Stimulated activated CD8-positive, alpha-beta memory T cell treated with anti-CD3 and anti-CD28 coated beads, Interleukin-15, amount 100 ng/mL, for 48 hours (primary cell): Measurements from ENCODE around the gene CAMTA1.
"Not testable (repeated sequence)": the region's sequence is repeated elsewhere in the genome, so short reads cannot be mapped to it uniquely, and the experiment has no call there.

Experiments
- DNase-seq, 2 donors: peaks; one replicate each; pipeline ENCODE4 v3.0.0-alpha.2; 2020; ENCODE audit warnings: low read depth in 2 of 2

CAMTA1 gene

DNA sequence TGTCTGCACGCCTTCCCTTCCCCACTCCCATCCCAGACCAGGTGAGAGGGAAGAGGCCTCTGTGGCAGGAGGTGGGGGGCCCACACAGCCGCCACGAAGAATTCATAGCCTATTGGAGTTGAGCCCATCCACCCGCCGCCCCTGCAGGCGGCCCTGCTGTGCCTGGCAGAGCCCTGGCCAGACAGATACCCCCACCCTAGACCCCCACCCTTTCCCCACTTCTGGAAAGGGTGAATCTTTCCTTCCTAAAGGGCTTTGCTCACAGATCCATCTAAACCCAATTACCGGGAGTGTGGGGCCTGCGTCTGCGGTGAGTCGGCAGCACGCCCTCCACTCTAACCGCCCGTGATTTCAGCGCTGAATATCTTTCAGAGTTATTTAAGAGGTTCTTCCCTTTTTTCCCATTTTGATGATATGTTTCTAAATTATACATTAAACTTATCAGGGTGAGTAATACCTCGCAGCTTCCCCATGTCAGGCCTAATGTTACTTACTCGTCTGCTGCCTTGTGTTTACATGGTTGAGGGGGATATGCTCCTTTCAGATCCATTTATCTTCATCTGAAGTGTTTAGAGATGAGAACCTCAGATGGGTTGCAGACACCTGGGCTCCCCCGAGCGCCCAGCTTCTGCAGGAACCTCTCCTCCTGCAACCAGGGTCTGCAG is 802.0 kb downstream of the CAMTA1 start:
- no peak for DNase-seq

DNA sequence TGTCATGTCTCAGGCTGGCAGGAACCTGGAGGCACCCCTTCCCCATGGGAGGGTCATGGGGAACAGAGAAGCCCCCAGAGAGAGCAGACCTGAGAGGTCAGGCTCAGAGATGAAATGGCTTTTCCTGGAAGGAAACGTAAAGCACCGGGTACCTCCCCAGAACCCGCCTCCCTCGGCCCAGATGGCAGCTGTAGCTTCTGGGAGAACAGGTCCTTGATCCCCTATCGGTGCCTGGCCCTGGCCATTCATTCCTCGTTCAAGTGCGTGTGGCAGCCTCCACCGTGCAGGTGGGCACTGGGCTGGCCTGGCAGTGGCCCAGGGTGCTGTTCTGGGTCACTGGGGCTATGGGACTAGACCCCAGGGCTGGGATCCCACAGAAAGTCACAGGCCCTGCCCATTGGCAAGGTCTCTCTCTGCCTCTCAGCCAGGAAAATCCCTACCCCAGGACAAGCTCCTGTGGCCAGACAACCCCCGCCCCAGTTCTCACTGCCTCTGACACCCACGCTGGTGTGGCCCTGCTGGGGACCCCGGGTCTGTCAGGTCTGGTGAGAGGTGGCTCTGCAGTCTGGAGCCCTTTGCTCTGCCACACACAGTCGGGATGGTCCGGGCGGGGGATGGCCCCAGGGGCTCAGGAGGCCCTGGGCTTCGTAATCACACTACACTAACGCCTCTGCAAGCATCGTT is 802.7 kb downstream of the CAMTA1 start:
- no peak for DNase-seq

DNA sequence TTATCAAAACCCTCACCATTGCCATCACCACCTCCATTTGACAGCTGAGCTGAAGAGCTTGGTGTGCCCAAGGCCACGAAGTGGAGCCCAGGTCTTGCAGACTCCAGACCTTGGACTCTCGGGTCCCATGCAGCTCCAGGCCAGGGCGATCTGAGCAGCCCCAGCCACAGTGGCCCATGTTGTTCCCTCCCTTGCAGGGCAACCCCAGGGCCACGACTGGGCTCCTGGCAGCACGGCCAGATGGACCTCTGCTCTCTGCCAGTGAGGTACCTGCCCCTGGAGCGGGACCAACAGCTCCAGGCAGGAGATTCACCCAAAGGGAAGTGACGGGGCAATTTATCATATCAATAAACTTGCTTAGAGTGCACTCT is 803.2 kb downstream of the CAMTA1 start:
- DNase-seq, result no peak

DNA sequence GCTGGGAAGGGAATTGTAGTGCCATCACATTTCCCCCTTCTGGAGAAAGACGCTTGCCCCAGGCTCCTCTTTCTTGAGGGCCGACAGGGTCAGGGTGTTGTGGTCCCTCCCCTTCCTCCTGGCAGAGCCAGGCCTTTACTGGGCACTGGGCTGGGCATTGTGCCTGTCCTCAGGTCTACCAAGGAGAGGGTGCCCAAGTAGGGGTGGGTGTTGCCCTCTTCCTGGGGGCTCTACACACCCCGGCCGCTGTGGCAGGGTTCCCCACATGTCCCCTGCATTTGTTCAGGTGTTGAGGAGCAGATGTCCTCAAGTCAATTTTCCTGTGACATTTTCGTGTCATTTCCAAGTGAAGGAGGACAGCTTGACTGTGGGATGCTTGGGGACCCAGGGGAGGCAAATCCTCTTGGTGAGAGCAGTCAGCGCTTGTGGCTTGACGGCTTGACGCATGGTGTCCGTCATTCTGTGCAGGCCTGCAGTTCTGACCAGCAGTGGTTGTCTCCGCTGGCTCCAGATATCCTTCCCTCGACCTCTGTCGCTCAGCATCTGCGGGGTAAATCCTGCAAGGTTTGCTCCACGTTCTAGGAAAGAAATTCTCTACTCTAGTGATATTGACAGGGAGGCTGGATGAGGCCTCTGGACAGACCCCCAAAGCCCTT is 804.0 kb downstream of the CAMTA1 start:
- DNase-seq, result no peak

DNA sequence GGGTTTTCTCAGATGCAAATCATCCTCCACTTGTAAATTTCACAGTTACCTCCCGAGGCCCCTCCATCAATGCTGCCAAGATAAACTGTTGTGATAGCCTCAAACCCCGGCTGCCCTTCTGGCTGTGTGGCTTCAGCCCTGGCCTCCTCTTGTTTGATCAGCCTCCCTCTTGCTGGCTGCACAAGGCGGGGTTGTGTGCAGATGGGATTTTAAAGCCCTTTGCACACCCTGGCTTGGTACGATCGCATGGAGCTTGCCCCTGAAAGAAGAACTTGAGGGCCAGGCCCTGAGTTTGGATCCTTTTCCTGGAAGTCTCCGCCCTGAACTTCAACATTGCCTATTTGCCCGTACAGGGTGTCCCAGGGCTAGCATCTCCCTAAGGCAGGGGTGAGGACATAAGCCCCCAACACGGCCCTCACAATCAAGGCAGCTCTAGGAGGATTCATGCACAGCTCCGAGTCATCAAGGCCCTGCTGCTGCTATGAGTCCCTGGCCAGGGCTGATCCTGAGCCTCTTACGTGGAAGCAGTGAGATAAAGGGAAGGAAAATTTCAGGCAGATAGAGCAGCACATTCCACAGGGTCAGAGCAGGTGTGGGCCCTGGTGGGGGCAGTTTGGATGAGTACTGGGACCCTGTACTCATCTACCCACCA is 804.6 kb downstream of the CAMTA1 start:
- no peak for DNase-seq

DNA sequence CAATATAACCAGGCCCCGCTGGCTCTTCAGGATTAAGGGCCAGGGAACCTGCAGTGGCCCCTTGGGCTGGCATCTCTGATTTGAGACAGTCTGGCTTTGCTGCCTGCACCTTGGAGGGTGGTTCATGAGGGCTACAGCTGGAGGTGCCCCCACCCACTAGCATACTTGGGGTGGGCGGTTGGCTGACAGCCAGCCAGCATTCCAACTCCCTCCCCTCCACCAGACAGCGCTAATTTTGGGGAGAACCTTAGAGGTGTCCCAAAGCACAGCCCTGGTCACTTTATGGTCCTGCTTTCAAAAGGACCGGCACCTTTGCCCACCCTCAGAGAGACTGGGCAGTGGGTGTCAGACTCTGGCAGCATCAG is 805.2 kb downstream of the CAMTA1 start:
- DNase-seq, result no peak

DNA sequence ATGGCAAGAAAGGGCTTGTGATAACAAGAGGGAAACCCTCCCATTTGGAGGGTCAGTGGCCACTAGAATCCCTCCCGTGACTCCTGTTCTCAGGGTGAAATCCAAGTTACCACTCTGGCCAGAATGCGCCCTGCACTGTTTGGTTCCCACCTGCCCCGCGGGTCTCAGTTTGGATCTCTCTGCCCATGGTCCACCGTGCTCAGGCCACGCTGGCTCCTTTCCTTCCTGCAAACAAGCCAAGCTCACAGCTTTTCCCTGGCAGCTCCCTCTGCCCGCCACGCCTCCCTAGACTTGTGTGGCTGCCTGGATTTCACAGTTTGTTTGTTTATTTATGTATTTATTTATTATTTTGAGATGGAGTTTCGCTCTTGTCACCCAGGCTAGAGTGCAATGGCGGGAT is 806.3 kb downstream of the CAMTA1 start:
- no peak for DNase-seq

DNA sequence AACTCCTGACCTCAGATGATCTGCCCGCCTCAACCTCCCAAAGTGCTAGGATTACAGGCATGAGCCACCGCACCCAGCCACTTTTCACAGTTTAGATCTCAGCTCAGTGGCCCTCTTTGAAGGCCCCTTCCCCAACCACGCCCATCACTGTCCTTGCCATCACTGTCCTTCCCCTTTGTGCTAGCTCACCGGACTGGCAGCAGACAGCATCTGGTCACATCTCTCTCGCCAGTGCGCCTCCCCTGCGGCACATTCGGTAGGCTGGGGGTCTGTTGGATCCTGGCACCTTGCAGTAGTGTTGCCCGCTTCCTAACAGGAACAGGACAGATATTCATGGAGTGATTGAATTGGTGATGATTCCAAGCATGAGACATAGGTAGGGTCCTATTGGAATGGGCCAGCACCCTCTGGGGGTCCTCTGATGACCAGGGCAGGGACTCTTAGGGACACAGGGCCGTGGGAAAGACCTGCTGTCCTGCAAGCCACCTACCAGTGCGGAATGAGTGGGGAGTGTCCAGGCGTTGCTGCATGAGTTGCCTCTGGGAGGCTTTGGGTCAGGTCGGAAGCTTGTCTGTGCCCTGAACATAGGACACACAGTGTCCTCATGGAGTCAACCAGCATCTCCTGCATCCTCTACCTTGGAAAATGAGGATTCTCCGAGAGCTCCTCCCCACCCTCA is 807.0 kb downstream of the CAMTA1 start:
- DNase-seq, result no peak

DNA sequence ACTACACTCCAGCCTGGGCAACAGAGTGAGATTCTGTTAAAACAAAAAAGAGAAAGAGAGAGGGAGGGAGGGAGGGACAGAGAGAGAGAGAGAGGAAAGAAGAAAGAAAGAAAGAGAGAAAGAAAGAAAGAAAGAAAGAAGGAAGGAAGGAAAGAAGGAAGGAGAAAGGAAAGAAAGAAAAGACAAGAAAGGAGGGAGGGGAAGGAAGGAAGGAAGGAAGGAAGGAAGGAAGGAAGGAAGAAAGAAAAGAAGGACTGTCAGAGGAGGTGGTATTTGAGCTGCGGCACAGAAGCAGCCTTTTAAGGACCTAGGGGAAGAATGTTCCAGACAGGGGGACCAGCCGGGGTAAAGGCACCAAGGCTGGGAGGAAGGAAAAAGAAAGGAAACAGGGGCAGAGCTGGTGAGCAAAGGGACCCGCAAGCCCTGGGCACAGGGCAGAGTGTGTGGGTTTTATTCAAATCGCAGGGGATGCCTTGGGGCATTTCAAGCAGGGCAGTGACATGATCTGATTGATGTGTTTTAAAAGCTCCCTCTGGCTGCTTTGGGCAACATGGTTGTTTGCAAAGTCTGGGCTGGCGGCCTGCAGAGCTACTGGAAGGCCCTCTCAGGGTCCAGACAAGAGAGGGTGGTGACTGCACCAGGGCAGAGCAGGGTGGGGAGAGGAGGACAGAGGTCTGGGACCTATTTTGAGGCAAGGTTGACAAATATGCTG is 808.9 kb downstream of the CAMTA1 start:
- no peak for DNase-seq

DNA sequence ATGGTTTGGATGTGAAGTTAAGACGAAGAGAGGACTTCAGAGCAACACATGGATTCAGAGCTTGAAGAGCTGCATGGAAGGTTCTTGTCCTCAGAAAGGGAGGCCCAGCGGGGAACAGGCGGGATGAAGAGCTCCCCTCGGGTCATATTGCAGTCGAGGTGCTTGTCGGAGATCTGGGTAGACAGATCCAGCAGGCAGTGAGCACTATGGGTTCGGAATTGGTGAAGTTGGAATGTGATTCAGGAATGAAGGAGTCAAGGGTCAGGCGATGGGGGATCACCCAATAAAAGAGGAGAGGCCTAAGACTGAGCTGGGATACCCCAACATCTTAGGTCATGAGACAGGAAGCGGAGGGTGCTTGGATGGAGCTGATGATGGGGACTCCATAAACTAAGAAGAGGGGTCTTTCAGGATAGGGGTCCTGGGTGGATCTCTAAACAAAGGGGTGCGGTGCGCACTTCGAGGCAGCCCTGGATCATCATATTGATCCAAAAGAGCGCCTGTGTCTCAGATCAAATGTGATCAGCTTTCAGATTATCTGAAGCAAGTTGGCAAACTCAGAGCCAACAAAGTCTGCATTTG is 809.6 kb downstream of the CAMTA1 start:
- DNase-seq, result no peak

DNA sequence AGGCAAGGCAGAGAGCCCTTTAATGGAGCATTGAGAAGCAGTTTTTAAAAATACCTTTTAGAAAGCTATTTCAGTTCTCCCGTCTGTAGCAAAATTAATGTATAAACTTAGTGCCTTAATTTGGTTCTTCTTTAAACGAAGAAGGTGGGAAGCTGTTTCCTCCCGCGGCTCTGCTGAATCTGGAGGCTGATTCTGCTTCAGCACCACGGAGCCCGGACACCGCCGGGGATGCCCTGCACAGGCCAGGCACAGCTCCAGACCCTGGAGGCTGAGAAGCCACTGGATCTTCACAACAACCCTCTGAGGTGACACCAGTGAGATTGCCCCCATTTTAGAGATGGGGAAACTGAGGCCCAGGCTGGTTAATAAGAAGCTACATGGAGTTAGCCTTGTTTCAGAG is 810.1 kb downstream of the CAMTA1 start:
- DNase-seq, result no peak

DNA sequence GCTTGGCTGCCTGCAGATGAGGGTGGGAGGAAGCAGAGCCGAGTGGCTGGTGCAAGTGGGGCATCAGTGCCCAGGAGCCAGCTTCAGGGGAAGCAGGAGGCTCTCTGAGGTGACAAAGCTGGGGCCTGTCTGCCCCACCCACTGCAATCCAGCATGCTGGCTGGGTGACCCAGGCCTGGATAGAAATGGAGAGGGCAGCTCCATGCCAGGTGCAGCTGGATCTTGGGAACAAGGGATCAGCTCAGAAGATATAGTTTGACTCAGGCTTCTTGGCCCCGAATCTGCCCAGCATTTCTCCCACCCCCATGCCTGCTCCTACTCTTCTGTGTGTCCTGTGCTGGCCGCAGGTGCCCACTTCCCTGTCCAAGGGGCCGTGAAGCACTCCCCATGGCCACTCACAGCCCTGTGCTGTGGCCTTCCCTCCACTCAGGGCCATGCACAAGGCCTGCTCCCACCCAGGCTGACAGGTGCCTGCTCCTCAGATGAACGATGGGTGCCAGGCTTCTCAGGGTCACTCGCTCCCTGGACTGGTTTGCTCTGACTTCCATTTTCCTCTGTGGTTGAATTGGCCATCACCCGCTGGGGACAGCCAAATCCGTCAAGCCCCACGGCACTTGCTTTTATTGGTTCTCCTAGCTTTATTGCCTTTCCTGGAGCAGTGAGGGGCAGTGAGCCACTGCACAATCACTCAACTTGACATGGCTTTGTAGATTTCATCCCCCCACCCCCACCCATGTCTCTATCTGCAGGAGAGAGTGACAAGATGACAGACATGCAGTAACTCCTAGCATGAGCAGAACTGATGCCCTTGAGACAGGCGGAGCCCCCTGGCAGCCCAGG is 811.1 kb downstream of the CAMTA1 start:
- no peak for DNase-seq

DNA sequence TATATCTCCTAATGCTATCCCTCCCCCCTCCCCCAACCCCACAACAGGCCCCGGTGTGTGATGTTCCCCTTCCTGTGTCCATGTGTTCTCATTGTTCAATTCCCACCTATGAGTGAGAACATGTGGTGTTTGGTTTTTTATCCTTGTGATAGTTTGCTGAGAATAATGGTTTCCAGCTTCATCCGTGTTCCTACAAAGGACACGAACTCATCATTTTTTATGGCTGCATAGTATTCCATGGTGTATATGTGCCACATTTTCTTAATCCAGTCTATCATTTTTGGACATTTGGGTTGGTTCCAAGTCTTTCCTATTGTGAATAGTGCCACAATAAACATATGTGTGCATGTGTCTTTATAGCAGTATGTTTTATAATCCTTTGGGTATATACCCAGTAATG is 812.8 kb downstream of the CAMTA1 start:
- not testable (repeated sequence) for DNase-seq

DNA sequence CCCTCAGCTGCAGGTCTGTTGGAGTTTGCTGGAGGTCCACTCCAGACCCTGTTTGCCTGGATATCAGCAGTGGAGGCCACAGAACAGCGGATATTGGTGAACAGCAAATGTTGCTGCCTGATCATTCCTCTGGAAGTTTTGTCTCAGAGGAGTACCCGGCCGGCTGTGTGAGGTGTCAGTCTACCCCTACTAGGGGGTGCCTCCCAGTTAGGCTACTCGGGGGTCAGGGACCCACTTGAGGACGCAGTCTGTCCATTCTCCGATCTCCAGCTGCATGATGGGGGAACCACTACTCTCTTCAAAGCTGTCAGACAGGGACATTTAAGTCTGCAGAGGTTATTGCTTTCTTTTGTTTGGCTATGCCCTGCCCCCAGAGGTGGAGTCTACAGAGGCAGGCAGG is 819.7 kb downstream of the CAMTA1 start:
- not testable (repeated sequence) for DNase-seq

DNA sequence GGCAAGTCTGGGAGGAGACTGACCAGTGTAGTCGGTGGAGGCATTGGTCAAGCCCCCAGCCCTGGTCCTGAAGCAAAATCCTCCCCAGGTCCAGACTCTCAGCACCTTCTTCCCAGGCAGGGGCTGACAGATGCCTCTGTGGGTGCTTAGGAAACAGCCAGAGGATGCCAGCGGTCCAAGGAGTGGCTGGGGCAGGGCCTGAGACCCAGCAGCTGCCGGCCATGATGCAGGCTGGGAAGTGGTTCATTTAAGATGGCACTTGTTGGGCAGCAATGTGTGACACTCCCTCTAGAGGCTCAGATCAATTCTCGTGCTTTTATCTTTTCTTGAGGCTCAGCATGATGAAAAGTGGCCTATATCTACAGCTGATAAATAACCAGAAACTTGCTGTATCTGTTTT is 820.8 kb downstream of the CAMTA1 start:
- no peak for DNase-seq

DNA sequence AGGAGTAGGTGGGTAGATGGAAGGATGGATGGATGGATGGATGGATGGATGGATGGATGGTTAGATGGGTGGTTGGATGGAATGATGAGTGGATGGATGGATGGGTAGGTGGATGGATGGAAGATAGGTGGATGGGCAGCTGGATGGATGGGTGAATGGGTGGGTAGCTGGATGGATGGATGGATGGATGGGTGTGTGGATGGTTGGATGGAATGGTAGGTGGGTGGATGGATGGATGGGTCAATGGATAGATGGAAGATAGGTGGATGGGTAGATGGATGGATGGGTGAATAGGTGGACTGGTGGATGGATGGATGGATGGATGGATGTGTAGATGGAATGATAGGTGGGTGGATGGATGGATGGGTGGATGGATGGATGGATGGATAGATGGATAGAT is 821.8 kb downstream of the CAMTA1 start:
- no peak for DNase-seq

DNA sequence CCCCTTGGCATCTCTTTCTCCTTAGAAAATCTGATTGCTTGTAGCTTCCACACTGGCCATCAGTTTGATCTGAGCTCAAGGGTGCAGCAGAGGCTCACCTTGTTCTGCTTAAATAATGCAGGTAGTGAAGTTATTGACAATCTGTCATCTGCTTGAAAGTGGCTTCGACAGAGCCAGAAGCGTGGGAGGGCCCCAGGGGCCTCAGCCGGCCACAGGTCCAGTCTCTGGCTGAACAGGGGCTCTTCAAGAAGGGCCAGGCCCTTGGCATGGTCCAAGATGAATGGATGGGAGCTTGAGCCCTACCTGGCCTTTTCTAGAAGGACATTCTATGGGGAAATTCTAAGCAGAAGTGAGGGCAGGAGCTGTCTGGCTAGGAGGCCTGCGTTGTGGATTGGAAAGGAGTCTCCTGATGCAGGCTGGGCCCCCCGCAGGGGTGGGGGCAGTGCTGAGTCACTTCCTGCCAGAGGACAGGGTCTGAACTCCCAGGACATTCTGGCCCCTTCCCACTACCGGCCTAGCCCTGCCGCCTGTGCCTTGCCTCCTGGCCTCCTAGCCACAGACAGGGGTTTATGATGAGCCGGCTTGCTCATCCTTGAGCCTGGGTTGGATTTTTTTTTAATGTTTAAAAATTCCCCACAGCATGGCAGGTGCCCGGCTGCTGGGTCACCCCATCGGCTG is 823.5 kb downstream of the CAMTA1 start:
- DNase-seq, result no peak

DNA sequence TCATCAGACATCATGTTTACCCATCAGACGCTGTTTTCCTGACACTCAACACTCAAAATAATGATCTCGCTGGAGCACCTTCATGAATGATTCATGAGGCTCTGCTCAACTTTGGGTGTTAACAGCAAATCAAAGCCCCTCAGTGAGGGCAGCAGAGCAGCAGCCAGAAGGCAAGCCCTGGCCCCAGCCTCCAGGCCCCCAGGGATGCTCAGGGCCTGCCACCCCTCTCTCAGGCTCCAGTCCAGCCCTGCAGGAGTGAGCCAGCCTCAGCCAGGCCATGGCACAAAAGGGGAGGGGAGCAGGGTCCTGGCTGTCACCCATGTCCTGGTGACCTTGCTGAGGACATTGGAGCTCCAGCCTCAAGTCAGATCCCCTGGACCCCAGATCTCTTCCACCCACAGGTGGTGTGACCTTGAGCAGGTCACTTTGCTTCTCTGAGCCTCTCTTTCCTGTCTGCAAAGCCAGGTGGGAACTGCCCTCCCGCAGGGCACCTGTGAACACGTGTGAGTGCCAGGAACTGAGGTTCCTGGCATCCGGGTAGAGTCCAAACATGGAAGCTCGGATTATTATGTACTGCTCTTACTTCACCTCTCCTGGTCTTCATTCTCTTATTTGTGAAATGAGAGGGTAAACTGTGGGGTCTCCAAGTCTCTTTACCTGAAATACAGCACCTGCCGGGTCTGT is 824.2 kb downstream of the CAMTA1 start:
- no peak for DNase-seq

DNA sequence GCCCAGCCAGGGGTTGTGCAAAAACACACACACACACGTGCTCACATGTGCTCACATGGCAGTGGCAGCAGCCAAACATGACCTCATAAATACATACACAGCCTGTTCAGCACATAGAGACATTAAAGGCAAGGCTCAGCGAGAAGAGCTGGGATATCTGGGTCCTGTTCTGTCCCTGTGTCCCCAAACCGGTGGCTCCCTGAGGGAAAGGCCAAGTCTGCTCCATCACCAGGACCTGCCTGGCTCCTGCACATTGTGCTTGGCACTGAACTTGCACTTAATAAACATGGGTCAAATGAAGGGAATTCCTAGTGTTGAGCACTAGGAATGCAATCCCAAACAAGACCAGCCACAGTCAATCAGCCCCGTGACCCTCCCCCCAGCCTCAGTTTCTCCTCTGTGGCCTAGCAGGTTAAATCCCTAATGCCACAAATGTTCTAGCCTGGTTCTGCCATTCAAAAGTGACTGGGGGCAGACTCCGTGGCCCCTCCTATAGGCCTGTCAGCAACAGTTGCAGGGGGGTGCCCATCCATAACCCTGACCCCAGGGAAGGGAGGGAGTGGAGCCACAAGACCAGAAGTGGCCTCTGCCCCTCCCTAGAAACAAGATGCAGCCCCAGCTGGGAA is 825.0 kb downstream of the CAMTA1 start:
- DNase-seq, result no peak
